Panc1 (cell line): ENCODE measurements around the gene RAD9A.

Experiments used
- POLR2AphosphoS5 ChIP-seq: IDR thresholded peaks from 2 replicates; pipeline ENCODE4 v1.6.1; 2012; ENCODE audit warnings: mild to moderate bottlenecking, low read depth, low read length, moderate library complexity
- TCF7L2 ChIP-seq: IDR thresholded peaks from 2 replicates; pipeline ENCODE4 v1.6.1; 2011; ENCODE audit warnings: mild to moderate bottlenecking, low read depth, low read length, inconsistent platforms
- TF ChIP-seq, protein P1 (sequence below): fragments of 450-650 bp; IDR thresholded peaks from 2 replicates; pipeline ENCODE4 v1.5.1; 2017; ENCODE audit warnings: mild to moderate bottlenecking
- TF ChIP-seq, protein P2 (sequence below), 2 experiments: IDR thresholded peaks; 2 replicates each; pipeline ENCODE4 v1.6.1; 2011 to 2012; ENCODE audit warnings: low read depth in 2 of 2, control low read depth in 1 of 2, low read length in 1 of 2, mild to moderate bottlenecking in 1 of 2, moderate library complexity in 1 of 2; ENCODE audit not compliant: insufficient read depth in 1 of 2

DNA sequence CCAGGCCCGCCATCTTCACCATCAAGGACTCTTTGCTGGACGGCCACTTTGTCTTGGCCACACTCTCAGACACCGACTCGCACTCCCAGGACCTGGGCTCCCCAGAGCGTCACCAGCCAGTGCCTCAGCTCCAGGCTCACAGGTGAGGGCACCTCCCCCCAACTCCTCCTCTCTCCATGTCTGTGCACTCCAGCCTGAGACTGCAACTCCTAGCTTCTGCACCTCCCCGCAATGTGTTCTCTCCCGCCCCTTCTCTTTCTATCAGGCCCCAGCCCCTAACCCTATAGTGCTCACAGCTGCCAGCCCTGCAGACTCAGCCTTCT is 4.4 kb downstream of the RAD9A start:
- TF ChIP-seq TCF7L2 (no peak), POLR2AphosphoS5 (no peak)
- TF ChIP-seq, protein P1, sequence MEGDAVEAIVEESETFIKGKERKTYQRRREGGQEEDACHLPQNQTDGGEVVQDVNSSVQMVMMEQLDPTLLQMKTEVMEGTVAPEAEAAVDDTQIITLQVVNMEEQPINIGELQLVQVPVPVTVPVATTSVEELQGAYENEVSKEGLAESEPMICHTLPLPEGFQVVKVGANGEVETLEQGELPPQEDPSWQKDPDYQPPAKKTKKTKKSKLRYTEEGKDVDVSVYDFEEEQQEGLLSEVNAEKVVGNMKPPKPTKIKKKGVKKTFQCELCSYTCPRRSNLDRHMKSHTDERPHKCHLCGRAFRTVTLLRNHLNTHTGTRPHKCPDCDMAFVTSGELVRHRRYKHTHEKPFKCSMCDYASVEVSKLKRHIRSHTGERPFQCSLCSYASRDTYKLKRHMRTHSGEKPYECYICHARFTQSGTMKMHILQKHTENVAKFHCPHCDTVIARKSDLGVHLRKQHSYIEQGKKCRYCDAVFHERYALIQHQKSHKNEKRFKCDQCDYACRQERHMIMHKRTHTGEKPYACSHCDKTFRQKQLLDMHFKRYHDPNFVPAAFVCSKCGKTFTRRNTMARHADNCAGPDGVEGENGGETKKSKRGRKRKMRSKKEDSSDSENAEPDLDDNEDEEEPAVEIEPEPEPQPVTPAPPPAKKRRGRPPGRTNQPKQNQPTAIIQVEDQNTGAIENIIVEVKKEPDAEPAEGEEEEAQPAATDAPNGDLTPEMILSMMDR: no peak
- TF ChIP-seq, protein P2, sequence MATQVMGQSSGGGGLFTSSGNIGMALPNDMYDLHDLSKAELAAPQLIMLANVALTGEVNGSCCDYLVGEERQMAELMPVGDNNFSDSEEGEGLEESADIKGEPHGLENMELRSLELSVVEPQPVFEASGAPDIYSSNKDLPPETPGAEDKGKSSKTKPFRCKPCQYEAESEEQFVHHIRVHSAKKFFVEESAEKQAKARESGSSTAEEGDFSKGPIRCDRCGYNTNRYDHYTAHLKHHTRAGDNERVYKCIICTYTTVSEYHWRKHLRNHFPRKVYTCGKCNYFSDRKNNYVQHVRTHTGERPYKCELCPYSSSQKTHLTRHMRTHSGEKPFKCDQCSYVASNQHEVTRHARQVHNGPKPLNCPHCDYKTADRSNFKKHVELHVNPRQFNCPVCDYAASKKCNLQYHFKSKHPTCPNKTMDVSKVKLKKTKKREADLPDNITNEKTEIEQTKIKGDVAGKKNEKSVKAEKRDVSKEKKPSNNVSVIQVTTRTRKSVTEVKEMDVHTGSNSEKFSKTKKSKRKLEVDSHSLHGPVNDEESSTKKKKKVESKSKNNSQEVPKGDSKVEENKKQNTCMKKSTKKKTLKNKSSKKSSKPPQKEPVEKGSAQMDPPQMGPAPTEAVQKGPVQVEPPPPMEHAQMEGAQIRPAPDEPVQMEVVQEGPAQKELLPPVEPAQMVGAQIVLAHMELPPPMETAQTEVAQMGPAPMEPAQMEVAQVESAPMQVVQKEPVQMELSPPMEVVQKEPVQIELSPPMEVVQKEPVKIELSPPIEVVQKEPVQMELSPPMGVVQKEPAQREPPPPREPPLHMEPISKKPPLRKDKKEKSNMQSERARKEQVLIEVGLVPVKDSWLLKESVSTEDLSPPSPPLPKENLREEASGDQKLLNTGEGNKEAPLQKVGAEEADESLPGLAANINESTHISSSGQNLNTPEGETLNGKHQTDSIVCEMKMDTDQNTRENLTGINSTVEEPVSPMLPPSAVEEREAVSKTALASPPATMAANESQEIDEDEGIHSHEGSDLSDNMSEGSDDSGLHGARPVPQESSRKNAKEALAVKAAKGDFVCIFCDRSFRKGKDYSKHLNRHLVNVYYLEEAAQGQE (IDR thresholded peaks at IDR 0.05; ENCODE audit: insufficient read depth in 1 of 2, low read depth in 2 of 2, low read length in 1 of 2): no peak
